Calu3 (cell line): Measurements from ENCODE around the gene ADGRF5. TPM values are rescaled to one million over a fixed set of nuclear protein-coding genes. Genes with fewer than 3 reads are reported as not detected.
A peak's percentile ranks its signal among the peaks of the same experiment; 100 is the strongest.

Source experiments
- BruUV-seq: library from RNA; stranded (reverse); fragments of 400-500 nt; replicated peaks from 2 replicates; lab custom pipeline; 2021; lab: Mats Ljungman, UMichigan
- CTCF ChIA-PET: fragments of 300-600 bp; sonication (Branson Sonifier 250); formaldehyde crosslinking; loops from one replicate; lab custom pipeline; 2022; ENCODE audit warnings: antibody characterized with exemption; lab: Charles Lee
- DNase-seq: peaks from one replicate; pipeline ENCODE4 v3.0.0; 2022
- H3K27ac Mint-ChIP-seq: one replicate; pipeline ENCODE4 v1.8.0; 2022; ENCODE audit warnings: mixed read lengths; ENCODE audit not compliant: unreplicated experiment
- H3K27me3 Mint-ChIP-seq: one replicate; pipeline ENCODE4 v1.8.0; 2022; ENCODE audit warnings: mixed read lengths; ENCODE audit not compliant: unreplicated experiment
- H3K36me3 Mint-ChIP-seq: one replicate; pipeline ENCODE4 v1.8.0; 2022; ENCODE audit warnings: mild to moderate bottlenecking, moderate library complexity, mixed read lengths; ENCODE audit not compliant: insufficient read depth, unreplicated experiment
- H3K4me1 Mint-ChIP-seq: one replicate; pipeline ENCODE4 v1.8.0; 2022; ENCODE audit warnings: mild to moderate bottlenecking, low read depth, mixed read lengths; ENCODE audit not compliant: unreplicated experiment
- H3K4me3 Mint-ChIP-seq: one replicate; pipeline ENCODE4 v1.8.0; 2022; ENCODE audit warnings: mild to moderate bottlenecking, low read depth, moderate library complexity, mixed read lengths; ENCODE audit not compliant: unreplicated experiment
- H3K9me3 Mint-ChIP-seq: one replicate; pipeline ENCODE4 v1.8.0; 2022; ENCODE audit warnings: low read depth, mixed read lengths; ENCODE audit not compliant: unreplicated experiment
- intact Hi-C: fragments of 100-400 bp; cut with micrococcal nuclease; formaldehyde crosslinking; loops from one replicate; pipeline ENCODE4 v1.10.0; 2022; ENCODE audit not compliant: unreplicated experiment
- total RNA-seq: library from RNA; stranded (reverse); gene quantifications from 2 replicates; pipeline ENCODE4 v1.2.3, GENCODE V29; 2022
- TF ChIP-seq, protein P1 (sequence below): fragments of 200-600 bp; IDR thresholded peaks from one replicate; pipeline ENCODE4 v1.8.0; 2022; ENCODE audit warnings: antibody characterized with exemption; ENCODE audit not compliant: unreplicated experiment

The ADGRF5 gene
- total RNA-seq, 1 experiment from 2014 or later: 0.24 TPM

DNA sequence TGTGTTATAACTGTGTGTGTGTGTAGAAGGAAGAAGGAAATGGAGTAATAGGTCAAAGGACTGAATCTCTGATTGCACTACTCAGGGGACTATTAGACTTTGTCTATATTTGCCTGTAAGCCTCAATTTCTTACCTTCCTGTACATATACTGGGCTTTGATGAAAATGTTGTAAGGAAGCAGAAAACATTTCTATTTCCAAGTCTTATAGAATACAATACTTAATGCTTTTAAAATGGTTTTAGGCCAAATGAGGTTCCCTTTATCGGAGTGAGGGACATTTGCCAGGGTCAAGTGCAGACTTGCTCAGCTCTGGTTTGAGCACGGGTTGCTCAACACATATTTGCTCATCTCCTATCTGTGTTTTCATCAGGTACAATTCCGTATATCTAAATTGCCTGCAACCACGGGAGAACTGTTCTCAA is 100.3 kb downstream of the ADGRF5 start:
- H3K9me3 Mint-ChIP-seq: no peaks in the 10 kb centered on the region
- H3K4me3 Mint-ChIP-seq: no peak overlapping the region
- BruUV-seq: no TSS peak
- no peak overlapping the region for H3K27ac Mint-ChIP-seq
- intact Hi-C loops: no loop called here
- TF ChIP-seq, protein P1, sequence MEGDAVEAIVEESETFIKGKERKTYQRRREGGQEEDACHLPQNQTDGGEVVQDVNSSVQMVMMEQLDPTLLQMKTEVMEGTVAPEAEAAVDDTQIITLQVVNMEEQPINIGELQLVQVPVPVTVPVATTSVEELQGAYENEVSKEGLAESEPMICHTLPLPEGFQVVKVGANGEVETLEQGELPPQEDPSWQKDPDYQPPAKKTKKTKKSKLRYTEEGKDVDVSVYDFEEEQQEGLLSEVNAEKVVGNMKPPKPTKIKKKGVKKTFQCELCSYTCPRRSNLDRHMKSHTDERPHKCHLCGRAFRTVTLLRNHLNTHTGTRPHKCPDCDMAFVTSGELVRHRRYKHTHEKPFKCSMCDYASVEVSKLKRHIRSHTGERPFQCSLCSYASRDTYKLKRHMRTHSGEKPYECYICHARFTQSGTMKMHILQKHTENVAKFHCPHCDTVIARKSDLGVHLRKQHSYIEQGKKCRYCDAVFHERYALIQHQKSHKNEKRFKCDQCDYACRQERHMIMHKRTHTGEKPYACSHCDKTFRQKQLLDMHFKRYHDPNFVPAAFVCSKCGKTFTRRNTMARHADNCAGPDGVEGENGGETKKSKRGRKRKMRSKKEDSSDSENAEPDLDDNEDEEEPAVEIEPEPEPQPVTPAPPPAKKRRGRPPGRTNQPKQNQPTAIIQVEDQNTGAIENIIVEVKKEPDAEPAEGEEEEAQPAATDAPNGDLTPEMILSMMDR: no peak
- DNase-seq: no peak
- H3K4me1 Mint-ChIP-seq: peaks cover 25% of the 10 kb centered on the region
- H3K36me3 Mint-ChIP-seq: no peaks in the 10 kb centered on the region
- CTCF ChIA-PET: no interaction called here
- no peaks in the 10 kb centered on the region for H3K27me3 Mint-ChIP-seq

DNA sequence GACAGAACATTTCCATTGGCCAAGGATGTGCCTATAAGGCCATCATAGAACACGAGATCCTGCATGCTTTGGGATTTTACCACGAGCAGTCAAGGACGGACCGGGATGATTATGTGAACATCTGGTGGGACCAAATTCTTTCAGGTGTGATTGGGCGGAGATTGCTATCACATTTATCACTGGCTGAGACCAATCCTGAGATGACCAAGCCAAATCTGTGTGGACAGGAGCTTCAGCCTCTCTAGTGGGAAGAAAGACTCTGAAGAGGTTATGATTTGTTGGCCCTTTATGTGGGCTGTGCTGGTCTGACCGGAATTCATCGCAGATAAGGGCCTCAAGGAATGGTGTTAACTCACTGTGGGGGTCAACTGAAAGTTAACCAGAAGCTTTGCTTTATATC is 102.2 kb downstream of the ADGRF5 start:
- Mint-ChIP-seq H3K9me3 (no peaks in the 10 kb centered on the region), H3K4me3 (no peak overlapping the region), H3K36me3 (no peaks in the 10 kb centered on the region), H3K27ac (no peak overlapping the region), H3K27me3 (no peaks in the 10 kb centered on the region), H3K4me1 (peaks cover 26% of the 10 kb centered on the region)
- TF ChIP-seq, protein P1: no peak
- CTCF ChIA-PET: no interaction called here
- no peak for DNase-seq
- intact Hi-C loops: no loop called here
- BruUV-seq: no TSS peak

DNA sequence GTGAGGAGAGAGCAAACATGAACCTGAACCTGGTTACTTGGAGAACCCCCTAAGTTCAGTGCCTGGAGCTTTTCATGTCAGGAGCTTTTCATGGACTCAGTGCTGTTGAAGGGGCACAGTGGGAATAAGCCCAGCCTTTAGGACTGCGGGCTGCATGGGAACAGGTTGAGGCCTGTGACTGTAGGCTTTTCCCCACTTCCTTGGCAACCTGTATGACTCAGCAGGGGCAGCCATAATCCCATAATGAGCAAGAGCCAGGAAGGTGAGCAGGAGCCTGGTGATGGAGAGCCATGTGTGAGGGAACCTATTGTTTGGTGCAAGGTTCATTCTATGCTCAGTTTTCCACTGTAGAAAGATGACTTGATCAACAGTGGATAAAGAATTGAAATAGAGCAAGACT is 105.1 kb downstream of the ADGRF5 start:
- Mint-ChIP-seq H3K4me1 (peaks cover 26% of the 10 kb centered on the region), H3K4me3 (no peak overlapping the region), H3K27me3 (no peaks in the 10 kb centered on the region), H3K27ac (no peak overlapping the region), H3K9me3 (no peaks in the 10 kb centered on the region), H3K36me3 (no peaks in the 10 kb centered on the region)
- no peak for DNase-seq
- TF ChIP-seq, protein P1: no peak
- no TSS peak for BruUV-seq
- CTCF ChIA-PET: no interaction called here
- intact Hi-C loops: no loop called here

DNA sequence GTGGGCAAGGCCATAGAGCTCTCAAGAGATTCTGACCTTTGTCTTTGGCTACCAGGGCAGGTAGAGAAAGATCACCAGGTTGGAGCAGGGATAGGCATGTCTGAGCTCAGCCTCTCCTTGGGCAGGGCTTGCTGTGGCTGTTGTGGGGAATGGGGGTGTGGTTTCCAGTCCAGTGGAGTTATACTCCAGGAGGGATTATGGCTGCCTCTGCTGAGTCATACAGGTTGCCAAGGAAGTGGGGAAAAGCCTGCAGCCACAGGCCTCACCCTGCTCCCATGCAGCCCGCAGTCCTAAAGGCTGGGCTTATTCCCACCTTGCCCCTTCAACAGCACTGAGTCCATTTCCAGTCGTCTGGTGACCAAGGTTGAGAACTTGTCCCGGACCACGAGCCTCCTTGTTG is 106.6 kb downstream of the ADGRF5 start:
- Mint-ChIP-seq H3K36me3 (no peaks in the 10 kb centered on the region), H3K4me1 (peaks cover 26% of the 10 kb centered on the region), H3K9me3 (no peaks in the 10 kb centered on the region), H3K27ac (no peak overlapping the region), H3K4me3 (no peak overlapping the region), H3K27me3 (no peaks in the 10 kb centered on the region)
- TF ChIP-seq, protein P1: no peak
- DNase-seq: peak; percentile 23
- CTCF ChIA-PET: no interaction called here
- intact Hi-C loops: no loop called here
- BruUV-seq: no TSS peak

DNA sequence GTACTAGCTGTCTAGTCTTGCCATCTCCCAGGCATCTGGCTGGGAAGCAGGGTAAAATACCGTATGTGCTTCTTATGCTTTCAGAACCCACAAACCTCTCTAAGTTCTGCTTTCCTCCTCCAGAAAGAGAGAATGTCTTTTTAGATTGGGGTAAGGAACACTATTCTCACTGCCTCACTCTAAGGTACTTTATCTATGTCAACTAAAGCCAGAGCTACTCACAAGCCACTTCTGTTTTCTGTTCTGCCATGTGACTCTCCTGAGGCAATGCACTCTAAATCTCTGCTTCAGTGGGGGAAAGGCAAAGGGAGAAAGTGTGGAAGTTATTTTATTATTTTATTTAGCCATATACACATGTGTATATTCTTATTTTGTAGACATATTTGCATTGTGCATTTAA is 112.9 kb downstream of the ADGRF5 start:
- no TSS peak for BruUV-seq
- CTCF ChIA-PET: no interaction called here
- DNase-seq: no peak
- H3K9me3 Mint-ChIP-seq: peaks cover 2% of the 10 kb centered on the region
- intact Hi-C loops: no loop called here
- no peaks in the 10 kb centered on the region for H3K4me1 Mint-ChIP-seq
- H3K4me3 Mint-ChIP-seq: no peak overlapping the region
- TF ChIP-seq, protein P1: no peak
- no peaks in the 10 kb centered on the region for H3K36me3 Mint-ChIP-seq
- no peak overlapping the region for H3K27ac Mint-ChIP-seq
- H3K27me3 Mint-ChIP-seq: peaks cover 15% of the 10 kb centered on the region
